Measurements from ENCODE around the gene PPP1R12B. TPM values are rescaled to one million over a fixed set of nuclear protein-coding genes. Genes with fewer than 3 reads are reported as not detected.
"Not testable (repeated sequence)": the region's sequence is repeated elsewhere in the genome, so short reads cannot be mapped to it uniquely, and the experiment has no call there.

Gene PPP1R12B
- total RNA-seq, 1 donor, result 26.8 TPM

- DNase-seq (ENCODE audit: low read depth), result peak; percentile 48
- TF ChIP-seq, protein P1, sequence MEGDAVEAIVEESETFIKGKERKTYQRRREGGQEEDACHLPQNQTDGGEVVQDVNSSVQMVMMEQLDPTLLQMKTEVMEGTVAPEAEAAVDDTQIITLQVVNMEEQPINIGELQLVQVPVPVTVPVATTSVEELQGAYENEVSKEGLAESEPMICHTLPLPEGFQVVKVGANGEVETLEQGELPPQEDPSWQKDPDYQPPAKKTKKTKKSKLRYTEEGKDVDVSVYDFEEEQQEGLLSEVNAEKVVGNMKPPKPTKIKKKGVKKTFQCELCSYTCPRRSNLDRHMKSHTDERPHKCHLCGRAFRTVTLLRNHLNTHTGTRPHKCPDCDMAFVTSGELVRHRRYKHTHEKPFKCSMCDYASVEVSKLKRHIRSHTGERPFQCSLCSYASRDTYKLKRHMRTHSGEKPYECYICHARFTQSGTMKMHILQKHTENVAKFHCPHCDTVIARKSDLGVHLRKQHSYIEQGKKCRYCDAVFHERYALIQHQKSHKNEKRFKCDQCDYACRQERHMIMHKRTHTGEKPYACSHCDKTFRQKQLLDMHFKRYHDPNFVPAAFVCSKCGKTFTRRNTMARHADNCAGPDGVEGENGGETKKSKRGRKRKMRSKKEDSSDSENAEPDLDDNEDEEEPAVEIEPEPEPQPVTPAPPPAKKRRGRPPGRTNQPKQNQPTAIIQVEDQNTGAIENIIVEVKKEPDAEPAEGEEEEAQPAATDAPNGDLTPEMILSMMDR (IDR thresholded peaks at IDR 0.05; ENCODE audit: insufficient read depth, low read length), result no peak
- H3K4me3 ChIP-seq (ENCODE audit: low read depth, low read length), result no peak overlapping the region
Measured at GRCh38 chr1:202623075-202623474, 274.6 kb downstream of the PPP1R12B start.

DNA sequence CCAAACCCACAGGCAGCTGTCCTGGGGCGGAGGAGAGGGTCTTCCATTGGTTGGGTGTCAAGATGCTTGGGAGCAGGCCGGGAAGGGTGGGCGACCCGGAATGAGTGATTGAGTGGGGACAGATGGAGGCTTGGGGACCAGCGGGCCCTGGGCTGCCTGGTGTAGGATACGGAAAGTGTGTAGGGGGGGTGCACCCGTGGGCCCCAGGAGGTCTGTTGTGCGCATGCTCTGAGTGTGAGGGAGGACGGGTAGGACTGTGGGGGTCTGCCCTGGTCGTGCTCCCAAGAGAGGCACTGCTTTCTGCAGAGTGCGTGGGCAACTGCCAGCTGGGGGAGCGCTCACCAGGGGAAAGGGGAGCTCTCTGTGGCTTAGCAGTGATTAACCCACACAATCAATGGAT is 275.0 kb downstream of the PPP1R12B start:
- H3K4me3 ChIP-seq (ENCODE audit: low read depth, low read length), result not testable (repeated sequence)

GRCh38 chr1:202624088-202624780 is 275.7 kb downstream of the PPP1R12B start:
- no peak overlapping the region for H3K4me3 ChIP-seq (ENCODE audit: low read depth, low read length)
- no peak for DNase-seq (ENCODE audit: low read depth)
- TF ChIP-seq, protein P1 (IDR thresholded peaks at IDR 0.05; ENCODE audit: insufficient read depth, low read length), result no peak

More for the DNA sequence above, 275.0 kb downstream of the PPP1R12B start:
- DNase-seq (ENCODE audit: low read depth), result not testable (repeated sequence)

DNA sequence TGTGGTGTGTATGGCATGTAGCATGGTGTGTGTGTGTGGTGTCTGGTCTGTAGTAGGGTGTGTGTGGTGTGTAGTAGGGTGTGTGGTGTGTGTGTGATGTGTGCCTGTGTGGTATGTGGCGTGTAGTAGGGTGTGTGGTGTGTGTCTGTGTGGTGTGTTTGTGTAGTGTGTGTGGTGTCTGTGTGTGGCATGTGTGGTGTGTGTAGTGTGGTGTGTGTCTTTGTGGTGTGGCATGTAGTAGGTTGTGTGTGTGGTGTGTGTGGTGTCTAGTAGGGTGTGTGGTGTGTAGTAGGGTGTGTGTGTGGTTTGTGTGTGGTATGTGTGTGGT is 276.2 kb downstream of the PPP1R12B start:
- no peak for DNase-seq (ENCODE audit: low read depth)
- TF ChIP-seq, protein P1 (IDR thresholded peaks at IDR 0.05; ENCODE audit: insufficient read depth, low read length), result no peak
- no peak overlapping the region for H3K4me3 ChIP-seq (ENCODE audit: low read depth, low read length)

DNA sequence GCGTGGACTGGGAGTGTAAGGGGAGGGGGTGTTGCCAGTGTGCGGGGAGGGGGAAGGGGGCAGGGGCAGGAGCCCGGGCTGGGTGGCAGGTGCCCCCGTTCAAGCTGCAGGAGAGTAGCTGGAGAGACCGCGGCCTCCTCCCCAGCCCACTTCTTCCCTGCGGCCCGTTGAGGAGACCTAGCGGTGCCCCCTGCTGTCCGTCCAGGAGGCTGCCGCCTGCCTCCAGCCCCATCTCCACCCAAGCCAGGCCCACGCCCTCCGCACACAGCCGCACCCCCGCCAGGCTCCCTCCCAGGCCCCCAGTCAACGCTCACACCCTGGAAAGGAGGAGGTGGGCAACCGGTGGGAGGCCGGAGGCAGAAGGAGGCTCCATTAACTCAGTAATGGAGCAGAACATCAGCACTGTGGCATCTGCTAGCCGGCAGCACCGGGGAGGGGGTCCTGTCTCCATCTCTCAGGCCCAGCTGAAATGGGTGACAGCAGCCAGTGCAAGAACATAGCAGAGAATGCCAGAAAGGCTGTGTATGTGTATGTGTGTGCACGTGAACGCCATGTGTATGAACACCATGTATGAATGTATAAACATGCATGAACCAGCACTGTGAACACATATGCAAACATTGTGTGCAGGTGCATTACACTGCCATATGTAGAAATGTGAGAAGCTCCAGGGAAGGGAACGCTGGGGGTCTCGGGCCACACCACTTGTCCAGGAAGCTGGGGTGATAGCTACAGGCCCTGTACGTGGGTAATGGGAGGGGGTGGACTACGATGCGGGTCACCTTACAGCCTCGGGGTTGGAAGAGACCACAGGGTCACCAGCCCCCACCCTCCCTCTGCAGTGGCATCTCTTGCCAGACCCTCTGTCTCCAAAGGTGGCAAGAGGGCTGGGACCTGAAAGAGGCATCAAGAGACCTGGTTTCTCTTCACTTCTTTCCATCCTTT is 277.2 kb downstream of the PPP1R12B start:
- DNase-seq (ENCODE audit: low read depth), result peak; percentile 56
- no peak overlapping the region for H3K4me3 ChIP-seq (ENCODE audit: low read depth, low read length)
- TF ChIP-seq, protein P1 (IDR thresholded peaks at IDR 0.05; ENCODE audit: insufficient read depth, low read length), result peak; percentile 80

DNA sequence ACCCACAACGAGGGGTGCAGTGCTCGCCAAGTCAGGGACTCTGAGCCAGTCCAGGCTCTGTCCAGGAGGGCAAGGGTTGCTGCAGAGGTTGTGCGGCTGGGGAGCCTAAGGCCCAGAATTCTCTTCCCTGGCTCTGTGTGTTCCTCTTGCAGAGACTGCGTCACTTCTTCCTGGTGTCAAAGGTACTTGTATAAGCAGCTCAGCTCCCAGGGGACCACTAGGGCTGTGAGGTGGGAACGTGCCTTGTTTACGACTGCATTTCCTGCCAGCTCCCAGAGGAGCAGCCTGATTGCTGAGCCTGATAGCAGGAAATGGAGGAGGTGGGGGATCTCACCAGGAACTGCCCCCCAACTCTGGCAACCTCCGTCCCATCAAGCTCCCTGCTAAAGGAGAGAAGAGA is 278.5 kb downstream of the PPP1R12B start:
- H3K4me3 ChIP-seq (ENCODE audit: low read depth, low read length); DNase-seq (ENCODE audit: low read depth): not testable (repeated sequence)

DNA sequence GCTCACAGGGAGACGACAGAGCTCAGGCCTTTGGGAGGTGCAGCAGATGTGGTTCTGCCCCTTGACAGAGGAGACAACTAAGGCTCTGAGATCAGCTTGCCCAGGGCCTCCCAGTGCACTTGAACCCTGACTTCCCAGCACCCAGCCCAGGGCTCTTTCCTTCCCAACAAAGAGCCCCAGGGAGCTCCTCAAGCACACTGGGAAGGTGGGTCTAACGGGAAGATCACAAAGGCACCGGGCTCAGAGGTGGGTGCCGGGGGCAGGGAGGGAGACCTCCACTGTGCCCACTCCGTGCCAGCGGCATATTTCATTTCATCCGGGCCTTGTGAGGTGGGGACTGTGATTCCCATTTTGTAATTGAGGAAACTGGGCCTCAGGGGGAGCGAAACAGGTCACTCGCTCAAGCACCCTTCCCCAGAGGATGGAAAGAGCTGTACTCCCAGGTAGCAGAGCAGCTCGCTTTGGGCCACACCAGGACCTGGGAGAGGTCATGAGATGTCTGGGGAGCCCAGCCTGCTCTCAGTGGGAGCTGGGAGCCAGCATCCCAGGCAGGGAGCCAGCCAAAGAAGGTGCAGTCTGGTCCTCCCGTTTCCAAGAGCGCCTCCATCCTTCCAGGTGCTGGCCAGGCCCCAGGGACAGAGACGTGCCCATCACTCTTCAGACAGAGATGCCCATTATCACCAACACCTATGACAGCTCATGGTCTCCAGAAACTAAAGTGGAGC is 279.5 kb downstream of the PPP1R12B start:
- TF ChIP-seq, protein P1 (IDR thresholded peaks at IDR 0.05; ENCODE audit: insufficient read depth, low read length), result no peak
- DNase-seq (ENCODE audit: low read depth), result no peak
- H3K4me3 ChIP-seq (ENCODE audit: low read depth, low read length), result no peak overlapping the region

All from fibroblast of the aortic adventitia (primary cell).